KMS-11 (cell line): ENCODE measurements around the gene PMEPA1.

Source experiments
- H2AFZ ChIP-seq: fragments of 200-600 bp; sonication (generic); 2 replicates; pipeline ENCODE4 v1.6.1; 2016; ENCODE audit warnings: antibody characterized with exemption, mixed run types, low read depth
- H3K27ac ChIP-seq: fragments of 200-600 bp; sonication (generic); 2 replicates; pipeline ENCODE4 v1.6.1; 2016; ENCODE audit warnings: mild to moderate bottlenecking, mixed run types
- H3K27me3 ChIP-seq: fragments of 200-600 bp; sonication (generic); 2 replicates; pipeline ENCODE4 v1.6.1; 2017; ENCODE audit warnings: mild to moderate bottlenecking, low read depth, mixed run types, moderate library complexity; ENCODE audit not compliant: insufficient read depth
- H3K36me3 ChIP-seq: fragments of 200-600 bp; sonication (generic); 2 replicates; pipeline ENCODE4 v1.6.1; 2017; ENCODE audit warnings: mild to moderate bottlenecking, mixed run types; ENCODE audit not compliant: insufficient read depth
- H3K4me1 ChIP-seq: fragments of 200-600 bp; sonication (generic); 2 replicates; pipeline ENCODE4 v1.6.1; 2016; ENCODE audit warnings: mild to moderate bottlenecking, low read depth, mixed run types; ENCODE audit not compliant: poor library complexity, severe bottlenecking
- H3K4me2 ChIP-seq: fragments of 200-600 bp; sonication (generic); 2 replicates; pipeline ENCODE4 v1.7.0; 2016; ENCODE audit warnings: mild to moderate bottlenecking, mixed run types
- H3K4me3 ChIP-seq: fragments of 200-600 bp; sonication (generic); IDR thresholded peaks from 2 replicates; pipeline ENCODE4 v1.6.1; 2017; ENCODE audit warnings: low read depth, low read length, mixed read lengths; ENCODE audit not compliant: insufficient read depth
- H3K79me2 ChIP-seq: fragments of 200-600 bp; sonication (generic); 2 replicates; pipeline ENCODE4 v1.6.1; 2016; ENCODE audit warnings: low read depth, mixed run types; ENCODE audit not compliant: insufficient read depth
- H3K9ac ChIP-seq: fragments of 200-600 bp; sonication (generic); 2 replicates; pipeline ENCODE4 v1.6.1; 2016; ENCODE audit warnings: mild to moderate bottlenecking, mixed run types
- H4K20me1 ChIP-seq: fragments of 200-600 bp; sonication (generic); 2 replicates; pipeline ENCODE4 v1.6.1; 2016; ENCODE audit warnings: mild to moderate bottlenecking, mixed run types; ENCODE audit not compliant: insufficient read depth
- CTCF ChIP-seq: fragments of 200-600 bp; sonication (generic); conservative IDR thresholded peaks from 2 replicates; pipeline ENCODE4 v1.6.1; 2017; ENCODE audit warnings: low read depth, mild to moderate bottlenecking, antibody characterized with exemption, low read length, moderate library complexity, mixed read lengths

Gene PMEPA1

GRCh38 chr20:57746832-57747404 is 37.1 kb upstream of the PMEPA1 start:
- no peak overlapping the region for H3K27ac ChIP-seq
- H3K4me1 ChIP-seq: peaks cover 14% of the 10 kb centered on the region
- H2AFZ ChIP-seq: no peak overlapping the region
- no peak for TF ChIP-seq CTCF
- no peaks in the 10 kb centered on the region for H4K20me1 ChIP-seq
- H3K27me3 ChIP-seq: peaks cover 4% of the 10 kb centered on the region; the same call in 1 of the 2 replicates
- no peak overlapping the region for H3K4me2 ChIP-seq
- no peaks in the 10 kb centered on the region for H3K36me3 ChIP-seq
- H3K9ac ChIP-seq: no peak overlapping the region
- H3K79me2 ChIP-seq: no peaks in the 10 kb centered on the region
- H3K4me3 ChIP-seq: no peak overlapping the region

DNA sequence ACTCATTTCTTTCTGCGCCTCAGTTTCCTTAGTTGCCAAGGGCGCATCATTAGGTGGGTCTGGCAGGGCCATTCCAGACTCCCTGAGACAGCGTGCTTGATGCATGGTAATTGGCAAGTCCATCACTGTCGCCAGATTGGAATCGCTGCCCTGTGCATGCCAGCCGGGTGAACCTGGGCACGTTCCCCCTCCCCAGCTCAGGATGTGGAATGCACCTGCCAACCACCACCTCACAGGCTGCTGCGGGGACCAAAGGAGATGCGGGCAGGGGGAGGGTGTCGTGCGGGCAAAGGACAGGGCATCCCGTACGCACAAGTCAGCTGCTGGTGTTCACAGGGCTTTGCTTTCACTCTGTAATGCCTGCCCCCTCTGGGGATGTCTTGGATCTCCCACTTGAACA is 36.4 kb upstream of the PMEPA1 start:
- H2AFZ ChIP-seq: no peak overlapping the region
- no peak overlapping the region for H3K9ac ChIP-seq
- H3K4me2 ChIP-seq: no peak overlapping the region
- no peak for TF ChIP-seq CTCF
- no peaks in the 10 kb centered on the region for H3K79me2 ChIP-seq
- peaks cover 4% of the 10 kb centered on the region; the same call in 1 of the 2 replicates for H3K27me3 ChIP-seq
- no peak overlapping the region for H3K4me3 ChIP-seq
- H4K20me1 ChIP-seq: no peaks in the 10 kb centered on the region
- peaks cover 14% of the 10 kb centered on the region for H3K4me1 ChIP-seq
- H3K27ac ChIP-seq: no peak overlapping the region
- H3K36me3 ChIP-seq: no peaks in the 10 kb centered on the region

DNA sequence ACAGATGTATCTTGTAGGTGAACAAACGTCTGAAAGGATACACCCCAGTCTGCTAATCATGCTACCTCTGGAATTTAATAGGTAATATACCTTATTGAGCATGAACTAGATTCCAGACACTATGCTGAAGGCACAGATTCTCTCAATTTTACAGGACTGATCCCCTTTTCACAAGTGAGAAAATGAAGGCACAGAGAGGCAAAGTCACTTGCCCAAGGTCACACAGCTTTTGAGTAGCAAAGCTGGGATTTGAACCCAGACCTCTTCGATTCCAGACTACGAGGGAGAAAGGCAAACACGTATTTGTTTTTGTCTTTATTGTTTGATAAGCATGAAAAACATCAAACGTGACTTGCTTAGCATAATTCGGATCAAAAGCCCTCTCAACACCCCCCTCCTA is 34.4 kb upstream of the PMEPA1 start:
- Histone ChIP-seq H3K36me3 (no peaks in the 10 kb centered on the region), H3K4me1 (peaks cover 13% of the 10 kb centered on the region), H3K27me3 (peaks cover 4% of the 10 kb centered on the region; the same call in 1 of the 2 replicates), H3K4me2 (no peak overlapping the region), H3K79me2 (no peaks in the 10 kb centered on the region), H3K9ac (no peak overlapping the region), H4K20me1 (no peaks in the 10 kb centered on the region), H3K4me3 (no peak overlapping the region), H3K27ac (no peak overlapping the region), H2AFZ (no peak overlapping the region)
- no peak for TF ChIP-seq CTCF

DNA sequence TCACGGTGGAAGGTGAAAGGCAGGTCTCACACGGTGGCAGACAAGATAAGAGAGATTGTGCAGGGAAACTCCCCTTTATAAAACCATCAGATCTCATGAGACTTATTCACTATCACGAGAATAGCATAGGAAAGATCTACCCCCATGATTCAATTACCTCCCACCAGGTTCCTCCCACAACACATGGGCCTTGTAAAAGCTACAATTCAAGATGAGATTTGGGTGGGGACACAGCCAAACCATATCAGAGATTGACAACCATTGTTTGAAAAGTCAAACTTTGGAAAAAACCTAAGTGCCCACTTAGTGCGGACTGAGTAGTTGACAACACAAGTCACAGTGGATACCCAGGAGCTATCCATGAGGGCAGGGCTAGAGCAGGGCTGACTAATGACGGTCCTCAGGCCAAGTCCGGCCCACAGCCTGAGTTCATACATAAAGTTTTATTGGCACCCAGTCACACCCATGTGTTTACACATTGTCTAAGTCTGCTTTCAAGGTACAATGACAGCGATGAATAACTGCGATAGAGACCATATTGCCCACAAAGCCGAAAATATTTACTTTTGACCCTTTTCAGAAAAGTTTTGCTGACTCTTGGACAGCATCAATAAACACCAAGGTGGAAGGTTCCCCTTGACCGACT is 33.8 kb upstream of the PMEPA1 start:
- no peak overlapping the region for H3K4me2 ChIP-seq
- no peak overlapping the region for H3K9ac ChIP-seq
- TF ChIP-seq CTCF: no peak
- peaks cover 6% of the 10 kb centered on the region for H3K4me1 ChIP-seq
- H2AFZ ChIP-seq: no peak overlapping the region
- H3K79me2 ChIP-seq: no peaks in the 10 kb centered on the region
- no peak overlapping the region for H3K4me3 ChIP-seq
- H3K27me3 ChIP-seq: peaks cover 4% of the 10 kb centered on the region; the same call in 1 of the 2 replicates
- H3K27ac ChIP-seq: no peak overlapping the region
- no peaks in the 10 kb centered on the region for H3K36me3 ChIP-seq
- no peaks in the 10 kb centered on the region for H4K20me1 ChIP-seq
